ENCODE measurements around the gene SOHLH1. TPM values are rescaled to one million over a fixed set of nuclear protein-coding genes. Genes with fewer than 3 reads are reported as not detected.

SOHLH1 gene
- total and polyA plus RNA-seq, 2 of the 4 experiments (the other 2 are of a cell fraction), result not detected

GRCh38 chr9:135711391-135711790 is 12.1 kb upstream of the SOHLH1 start:
- Histone ChIP-seq H4K91ac (ENCODE audit: insufficient read depth, low read depth, low read length) (no peak overlapping the region), H2AK5ac (ENCODE audit: low read depth, low read length) (no peak overlapping the region), H3K14ac (replicated peaks; ENCODE audit: low read depth, low read length) (no peak overlapping the region), H4K20me1 (ENCODE audit: insufficient read depth, low read length) (no peaks in the 10 kb centered on the region), H2BK5ac (ENCODE audit: low read depth, low read length, poor library complexity, severe bottlenecking) (no peak overlapping the region), H3K79me1 (ENCODE audit: low read depth in 1 of 2, low read length in 2 of 2) (no peaks in the 10 kb centered on the region), H4K8ac (ENCODE audit: low read depth in 2 of 2, low read length in 2 of 2) (no peak overlapping the region), H2BK15ac (ENCODE audit: low read depth, low read length) (no peak overlapping the region), H3K4me1 (ENCODE audit: control insufficient read depth, insufficient read depth, low read length) (no peaks in the 10 kb centered on the region), H4K5ac (ENCODE audit: low read depth, low read length) (no peak overlapping the region), H2AFZ (replicated peaks; ENCODE audit: low read length, poor library complexity) (no peak overlapping the region), H3K23ac (ENCODE audit: low read depth, low read length) (no peak overlapping the region), H2BK20ac (ENCODE audit: low read depth, low read length) (no peak overlapping the region), H3K27me3 (ENCODE audit: control insufficient read depth, insufficient read depth, low read length) (peaks cover 27% of the 10 kb centered on the region), H3K4ac (ENCODE audit: low read depth, low read length) (no peak overlapping the region), H3K56ac (ENCODE audit: extremely low read depth, insufficient read depth, low read length) (no peak overlapping the region), H3K4me2 (ENCODE audit: low read depth, low read length) (no peak overlapping the region), H3K18ac (ENCODE audit: low read depth, low read length) (no peak overlapping the region), H3K4me3 (ENCODE audit: insufficient read depth, low read depth, low read length) (no peak overlapping the region), H3K9me3 (ENCODE audit: control insufficient read depth, insufficient read depth, low read length) (no peaks in the 10 kb centered on the region), H2AK9ac (replicated peaks; ENCODE audit: low read depth, low read length, poor library complexity) (no peak overlapping the region), H2BK120ac (ENCODE audit: low read depth, low read length) (no peak overlapping the region), H3K9me1 (ENCODE audit: insufficient read depth, low read length) (no peaks in the 10 kb centered on the region), H3K27ac (ENCODE audit: insufficient read depth, low read length) (no peak overlapping the region), H3K36me3 (ENCODE audit: control insufficient read depth, insufficient read depth, low read length) (no peaks in the 10 kb centered on the region), H3K9ac (ENCODE audit: low read depth, low read length) (no peak overlapping the region)
- DNase-seq, result no peak
- TF ChIP-seq ELK1 (IDR thresholded peaks at IDR 0.05; ENCODE audit: borderline replicate concordance, low read depth, low read length) (no peak), POLR2A (IDR thresholded peaks at IDR 0.05; ENCODE audit: low read depth, low read length) (no peak), FOS (IDR thresholded peaks at IDR 0.05; ENCODE audit: low read depth, low read length) (no peak)
- 64% methylated on average over 11 of the region's 12 CpGs; no CpG with 5 or more reads in 1 of the 2 experiments for WGBS, 2 experiments (ENCODE audit: extremely low coverage in 2 of 2, insufficient read length in 1 of 2)
- in situ Hi-C loops (cut with MboI; ENCODE audit: low sequenced_read_pairs), result no loop called here
- CTCF ChIA-PET, result no interaction called here
- no TSS peak for BruUV-seq (replicated peaks)
- dilution Hi-C loops (cut with HindIII; ENCODE audit: low sequenced_read_pairs, unreplicated experiment), result no loop called here
- intact Hi-C loops (cut with micrococcal nuclease), result no loop called here
- ATAC-seq (ENCODE audit: low read depth), result no peak
- POLR2A ChIA-PET (ENCODE audit: unreplicated experiment), result no interaction called here
